NCI-H2081 (cell line): ENCODE data around the gene GRAMD4.

Source experiments
- DNase-seq, 2 experiments: peaks; one replicate each; lab custom pipeline; 2025; lab: John Stamatoyannopoulos, UW

GRAMD4 gene

GRCh38 chr22:46723882-46724281 is 103.7 kb downstream of the GRAMD4 start:
- no peak for DNase-seq

GRCh38 chr22:46725096-46725495 is 104.9 kb downstream of the GRAMD4 start:
- no peak for DNase-seq

- DNase-seq, result peak; percentile 70 to 84
Observed at GRCh38 chr22:46726066-46726985, 106.1 kb downstream of the GRAMD4 start.

- no peak for DNase-seq
Observed at GRCh38 chr22:46726986-46727317, 106.8 kb downstream of the GRAMD4 start.

- no peak for DNase-seq
Observed at GRCh38 chr22:46727813-46728364, 107.7 kb downstream of the GRAMD4 start.

- no peak for DNase-seq
Observed at GRCh38 chr22:46728470-46728869, 108.3 kb downstream of the GRAMD4 start.
